Keratinocyte (primary cell): ENCODE data around the gene RIOK2. TPM values are rescaled to one million over a fixed set of nuclear protein-coding genes. Genes with fewer than 3 reads are reported as not detected.

Experiments used
- DNase-seq: peaks from one replicate; pipeline ENCODE4 v3.0.0-alpha.2; 2011; ENCODE audit warnings: low read depth, missing footprints, low spot score
- FAIRE-seq: peaks from 2 replicates; lab custom pipeline; 2011; peaks lifted over from hg19 to GRCh38; lab: Jason Lieb, UNC
- H2AFZ ChIP-seq: 2 replicates; pipeline ENCODE4 v1.6.0; 2012; ENCODE audit warnings: low read length, control low read depth, inconsistent platforms; ENCODE audit not compliant: control insufficient read depth
- H3K27ac ChIP-seq: 2 replicates; pipeline ENCODE4 v1.5.1; 2011; ENCODE audit warnings: low read length; ENCODE audit not compliant: control insufficient read depth, insufficient read depth
- H3K27me3 ChIP-seq: 3 replicates; pipeline ENCODE4 v1.6.0; 2011; ENCODE audit warnings: low read length; ENCODE audit not compliant: control insufficient read depth, insufficient read depth; ENCODE audit errors: extremely low read depth
- H3K36me3 ChIP-seq, 2 experiments: 2 replicates in 1 of 2; 3 replicates in 1 of 2; pipeline ENCODE4 v1.5.1; 2011; ENCODE audit warnings: low read length in 2 of 2, mild to moderate bottlenecking in 1 of 2; ENCODE audit not compliant: control insufficient read depth in 2 of 2, insufficient read depth in 2 of 2; ENCODE audit errors: extremely low read depth in 1 of 2
- H3K4me1 ChIP-seq: 3 replicates; pipeline ENCODE4 v1.5.1; 2011; ENCODE audit warnings: low read length; ENCODE audit not compliant: control insufficient read depth, insufficient read depth; ENCODE audit errors: extremely low read depth
- H3K4me2 ChIP-seq: 3 replicates; pipeline ENCODE4 v1.6.0; 2011; ENCODE audit warnings: low read depth, low read length; ENCODE audit not compliant: control insufficient read depth, insufficient read depth; ENCODE audit errors: extremely low read depth
- H3K4me3 ChIP-seq, 3 experiments: fragments of 200-600 bp in 1 of 3; sonication (generic) in 1 of 3; 2 replicates in 2 of 3; 3 replicates in 1 of 3; pipeline ENCODE4 v1.5.1; 2011 to 2016; ENCODE audit warnings: low read length in 3 of 3, mild to moderate bottlenecking in 3 of 3, control low read depth in 2 of 3, inconsistent platforms in 1 of 3, low read depth in 1 of 3, mixed read lengths in 1 of 3, mixed run types in 1 of 3, moderate library complexity in 1 of 3; ENCODE audit not compliant: control insufficient read depth in 2 of 3, insufficient read depth in 2 of 3; ENCODE audit errors: extremely low read depth in 1 of 3
- H3K79me2 ChIP-seq: 2 replicates; pipeline ENCODE4 v1.6.0; 2012; ENCODE audit warnings: low read length; ENCODE audit not compliant: control insufficient read depth, insufficient read depth
- H3K9ac ChIP-seq: 3 replicates; pipeline ENCODE4 v1.6.0; 2011; ENCODE audit warnings: low read length; ENCODE audit not compliant: control insufficient read depth, insufficient read depth; ENCODE audit errors: extremely low read depth
- H3K9me1 ChIP-seq: 3 replicates; pipeline ENCODE4 v1.6.0; 2011; ENCODE audit warnings: low read length; ENCODE audit not compliant: control insufficient read depth, insufficient read depth; ENCODE audit errors: extremely low read depth
- H3K9me3 ChIP-seq: 2 replicates; pipeline ENCODE4 v1.5.1; 2012; ENCODE audit warnings: low read depth, low read length; ENCODE audit not compliant: control insufficient read depth
- H4K20me1 ChIP-seq: 3 replicates; pipeline ENCODE4 v1.6.0; 2011; ENCODE audit warnings: low read length; ENCODE audit not compliant: control insufficient read depth, insufficient read depth; ENCODE audit errors: extremely low read depth
- EZH2 ChIP-seq: IDR thresholded peaks from one replicate; pipeline ENCODE4 v1.6.1; 2012; ENCODE audit warnings: inconsistent platforms, mild to moderate bottlenecking, low read length, moderate library complexity
- dilution Hi-C: fragments of 300-500 bp; cut with MboI; formaldehyde crosslinking; loops from one replicate; pipeline ENCODE4 v1.7.0; 2020; ENCODE audit warnings: low sequenced_read_pairs; ENCODE audit not compliant: extremely low pct_ligation_motif_present
- polyA plus RNA-seq, 5 experiments: library from polyadenylated mRNA; depleted of rRNA in 3 of 5; stranded (reverse) in 3 of 5; stranded (forward) in 1 of 5; unstranded in 1 of 5; fragments of >200 nt; gene quantifications; 1 replicate in 1 of 5; 2 replicates in 3 of 5; 3 replicates in 1 of 5; pipeline versions ENCODE4 v1.2.1 to v1.2.3, GENCODE V29; 2011 to 2012; ENCODE audit warnings: missing spikeins in 2 of 5, low read depth in 1 of 5, low replicate concordance in 1 of 5
- TF ChIP-seq, protein P1 (sequence below), 3 experiments: IDR thresholded peaks in 1 of 3; conservative IDR thresholded peaks in 1 of 3; optimal IDR thresholded peaks in 1 of 3; 2 replicates in 2 of 3; 3 replicates in 1 of 3; pipeline versions ENCODE3 to v1.5.1; 2011; ENCODE audit warnings: low read length in 3 of 3, mild to moderate bottlenecking in 3 of 3, moderate library complexity in 2 of 3, control low read depth in 1 of 3, inconsistent platforms in 1 of 3; ENCODE audit not compliant: insufficient read depth in 2 of 3; ENCODE audit errors: extremely low read depth in 1 of 3

Gene RIOK2
- polyA plus RNA-seq, 1 donor (not counting 4 experiments of a cell fraction or from before 2014, with no cell fraction given) = 34.5 TPM

DNA sequence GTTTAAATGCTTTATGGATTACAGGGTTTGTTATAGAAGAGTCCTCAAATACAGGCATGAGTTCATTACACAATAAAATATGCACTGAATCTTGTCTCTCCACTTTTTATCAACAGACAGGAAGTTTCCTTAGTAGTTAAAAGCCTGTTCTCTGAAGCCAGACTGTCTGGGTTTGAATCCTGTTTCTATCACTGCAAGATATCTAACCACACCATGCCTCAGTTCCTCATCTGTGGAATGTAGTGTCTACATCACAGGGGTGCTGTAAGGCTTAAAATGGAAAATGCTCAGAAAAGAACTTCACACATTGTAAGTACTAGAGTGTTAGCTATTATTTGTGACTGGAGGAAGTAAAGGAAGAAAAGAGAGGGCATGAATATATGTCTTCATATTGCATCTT, 49.9 kb downstream of the RIOK2 start:
- H3K9me3 ChIP-seq = no peaks in the 10 kb centered on the region
- dilution Hi-C loops = no loop called here
- no peaks in the 10 kb centered on the region for H4K20me1 ChIP-seq
- H3K27ac ChIP-seq = no peak overlapping the region
- FAIRE-seq = no peak
- TF ChIP-seq EZH2 = no peak
- TF ChIP-seq, protein P1, sequence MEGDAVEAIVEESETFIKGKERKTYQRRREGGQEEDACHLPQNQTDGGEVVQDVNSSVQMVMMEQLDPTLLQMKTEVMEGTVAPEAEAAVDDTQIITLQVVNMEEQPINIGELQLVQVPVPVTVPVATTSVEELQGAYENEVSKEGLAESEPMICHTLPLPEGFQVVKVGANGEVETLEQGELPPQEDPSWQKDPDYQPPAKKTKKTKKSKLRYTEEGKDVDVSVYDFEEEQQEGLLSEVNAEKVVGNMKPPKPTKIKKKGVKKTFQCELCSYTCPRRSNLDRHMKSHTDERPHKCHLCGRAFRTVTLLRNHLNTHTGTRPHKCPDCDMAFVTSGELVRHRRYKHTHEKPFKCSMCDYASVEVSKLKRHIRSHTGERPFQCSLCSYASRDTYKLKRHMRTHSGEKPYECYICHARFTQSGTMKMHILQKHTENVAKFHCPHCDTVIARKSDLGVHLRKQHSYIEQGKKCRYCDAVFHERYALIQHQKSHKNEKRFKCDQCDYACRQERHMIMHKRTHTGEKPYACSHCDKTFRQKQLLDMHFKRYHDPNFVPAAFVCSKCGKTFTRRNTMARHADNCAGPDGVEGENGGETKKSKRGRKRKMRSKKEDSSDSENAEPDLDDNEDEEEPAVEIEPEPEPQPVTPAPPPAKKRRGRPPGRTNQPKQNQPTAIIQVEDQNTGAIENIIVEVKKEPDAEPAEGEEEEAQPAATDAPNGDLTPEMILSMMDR (optimal IDR thresholded peaks at IDR 0.05 in 1 of 3, IDR thresholded peaks at IDR 0.05 in 1 of 3, conservative IDR thresholded peaks at IDR 0.05 in 1 of 3; ENCODE audit: extremely low read depth in 1 of 3, insufficient read depth in 2 of 3, low read length in 3 of 3) = no peak
- H3K79me2 ChIP-seq = no peaks in the 10 kb centered on the region
- no peaks in the 10 kb centered on the region for H3K4me1 ChIP-seq
- no peaks in the 10 kb centered on the region for H3K36me3 ChIP-seq
- H2AFZ ChIP-seq = no peak overlapping the region
- no peak overlapping the region for H3K4me2 ChIP-seq
- DNase-seq = no peak
- H3K4me3 ChIP-seq = no peak overlapping the region
- no peak overlapping the region for H3K9ac ChIP-seq
- H3K27me3 ChIP-seq = no peaks in the 10 kb centered on the region
- H3K9me1 ChIP-seq = no peaks in the 10 kb centered on the region

DNA sequence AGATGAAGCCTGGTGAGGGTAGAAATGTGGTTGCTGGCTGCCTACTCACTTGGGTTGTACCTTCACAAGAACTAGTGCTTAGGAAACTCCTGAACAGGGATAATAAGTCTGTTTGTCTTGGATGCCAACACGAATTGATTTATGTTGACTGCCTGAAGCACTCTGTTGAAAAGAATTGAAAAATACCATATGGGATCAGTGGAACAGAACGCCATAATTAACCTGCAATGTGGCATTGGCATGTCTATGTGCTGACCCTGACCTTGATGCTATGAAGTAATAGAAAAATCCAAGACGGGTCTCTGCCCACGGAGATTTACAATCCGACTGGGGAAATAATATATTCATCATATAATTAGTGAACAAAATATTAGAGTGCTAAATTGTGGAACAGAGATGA, 51.1 kb downstream of the RIOK2 start:
- Histone ChIP-seq H2AFZ (no peak overlapping the region), H3K36me3 (no peaks in the 10 kb centered on the region), H3K4me3 (no peak overlapping the region), H4K20me1 (no peaks in the 10 kb centered on the region), H3K4me2 (no peak overlapping the region), H3K79me2 (no peaks in the 10 kb centered on the region), H3K27me3 (no peaks in the 10 kb centered on the region), H3K4me1 (no peaks in the 10 kb centered on the region), H3K9me3 (no peaks in the 10 kb centered on the region), H3K9ac (no peak overlapping the region), H3K9me1 (no peaks in the 10 kb centered on the region), H3K27ac (no peak overlapping the region)
- dilution Hi-C loops = no loop called here
- DNase-seq (no peak), FAIRE-seq (no peak)
- TF ChIP-seq EZH2 = no peak
- TF ChIP-seq, protein P1 (optimal IDR thresholded peaks at IDR 0.05 in 1 of 3, IDR thresholded peaks at IDR 0.05 in 1 of 3, conservative IDR thresholded peaks at IDR 0.05 in 1 of 3; ENCODE audit: extremely low read depth in 1 of 3, insufficient read depth in 2 of 3, low read length in 3 of 3) = no peak
